Mucosa of descending colon (tissue), 3 donors: ENCODE data around the gene SPRED3. TPM values are rescaled to one million over a fixed set of nuclear protein-coding genes. Genes with fewer than 3 reads are reported as not detected.

ENCODE experiments used
- ATAC-seq: fragments of 200-7000 bp; cut with Tn5 transposase; one replicate; pipeline ENCODE4 v1.9.1; 2020; ENCODE audit warnings: mild to moderate bottlenecking, moderate library complexity
- DNase-seq, 3 donors: peaks; one replicate each; pipeline ENCODE4 v3.0.0-alpha.2; 2020
- H3K36me3 ChIP-seq: fragments of 200-600 bp; one replicate; pipeline ENCODE4 v1.8.0; 2021; ENCODE audit warnings: low read depth, mild to moderate bottlenecking
- H3K4me1 ChIP-seq: fragments of 200-600 bp; one replicate; pipeline ENCODE4 v1.8.0; 2021; ENCODE audit warnings: low read depth, mild to moderate bottlenecking
- H3K4me3 ChIP-seq: fragments of 200-600 bp; one replicate; pipeline ENCODE4 v1.8.0; 2021; ENCODE audit warnings: mild to moderate bottlenecking
- H3K9me3 ChIP-seq: fragments of 200-600 bp; one replicate; pipeline ENCODE4 v1.8.0; 2021; ENCODE audit warnings: mild to moderate bottlenecking
- CTCF ChIP-seq: fragments of 200-600 bp; IDR thresholded peaks from one replicate; pipeline ENCODE4 v1.8.0; 2022; ENCODE audit warnings: antibody characterized with exemption, mild to moderate bottlenecking
- intact Hi-C, 2 donors: fragments of 100-400 bp; cut with DNase I in 1 of 2; cut with micrococcal nuclease in 1 of 2; formaldehyde crosslinking; loops; one replicate each; pipeline versions ENCODE4 v1.11.0 to v1.11.1; 2022; cut with DNase I, micrococcal nuclease
- total RNA-seq, 3 donors: library from RNA; stranded (reverse); fragmentation: NEBNext Ultra II Directional in 2 of 3; extraction: Animal tissue kit (Norgen Biotek cat#: 25700) in 2 of 3; gene quantifications; one replicate each; pipeline versions ENCODE4 v1.2.1 to v1.2.4, GENCODE V29; 2021 to 2023
- donor health status: DM: no; HTN: no; CAD: no; lungs with moderate emphysema.
- donor health status: DM: no; HTN: no; CAD: no.
- donor health status: DM: no; HTN: yes; CAD: no.

The SPRED3 gene
- total RNA-seq, 3 donors from 2014 or later = 0.46 to 0.82 (median 0.80) TPM

GRCh38 chr19:38443458-38443999, 55.0 kb downstream of the SPRED3 start:
- DNase-seq = no peak
- no peak for TF ChIP-seq CTCF
- intact Hi-C loops = no loop called here
- ATAC-seq = no peak
- H3K9me3 ChIP-seq = no peaks in the 10 kb centered on the region
- no peaks in the 10 kb centered on the region for H3K36me3 ChIP-seq
- H3K4me3 ChIP-seq = no peak overlapping the region
- no peaks in the 10 kb centered on the region for H3K4me1 ChIP-seq

- intact Hi-C loops = no loop called here
- DNase-seq (no peak), ATAC-seq (no peak)
- H3K4me3 ChIP-seq = no peak overlapping the region
- no peak for TF ChIP-seq CTCF
- H3K36me3 ChIP-seq = no peaks in the 10 kb centered on the region
- no peaks in the 10 kb centered on the region for H3K9me3 ChIP-seq
- H3K4me1 ChIP-seq = no peaks in the 10 kb centered on the region
These were observed 55.5 kb downstream of the SPRED3 start for GRCh38 chr19:38444026-38444425.

GRCh38 chr19:38445362-38445761, 56.9 kb downstream of the SPRED3 start:
- TF ChIP-seq CTCF = no peak
- no peaks in the 10 kb centered on the region for H3K4me1 ChIP-seq
- no peak overlapping the region for H3K4me3 ChIP-seq
- intact Hi-C loops = no loop called here
- DNase-seq (no peak), ATAC-seq (no peak)
- H3K36me3 ChIP-seq = no peaks in the 10 kb centered on the region
- no peaks in the 10 kb centered on the region for H3K9me3 ChIP-seq

- ATAC-seq (no peak), DNase-seq (no peak)
- H3K36me3 ChIP-seq = no peaks in the 10 kb centered on the region
- H3K4me1 ChIP-seq = no peaks in the 10 kb centered on the region
- no peak for TF ChIP-seq CTCF
- H3K4me3 ChIP-seq = no peak overlapping the region
- intact Hi-C loops = no loop called here
- no peaks in the 10 kb centered on the region for H3K9me3 ChIP-seq
These were observed 59.7 kb downstream of the SPRED3 start for GRCh38 chr19:38448225-38448624.

Other genes with a start within 250 kb of the SPRED3 start
- under 1 TPM in 1 of 3 donors, not detected in 2; 0.22 TPM for gene DPF1, start 164.5 kb upstream of the SPRED3 start, total RNA-seq
- gene PPP1R14A, start 132.3 kb upstream of the SPRED3 start, total RNA-seq = 100 to 1,000 TPM in 1 of 3 donors, 10 to 100 TPM in 1, 1 to 10 TPM in 1; 9.0 to 186 (median 19.9) TPM
- gene SPINT2, start 124.1 kb upstream of the SPRED3 start, total RNA-seq = 100 to 1,000 TPM; 355 to 802 (median 787) TPM
- 100 to 1,000 TPM in 2 of 3 donors, 10 to 100 TPM in 1; 82.5 to 310 (median 235) TPM for gene C19orf33, start 84.4 kb upstream of the SPRED3 start, total RNA-seq
- 10 to 100 TPM; 21.4 to 31.5 (median 23.9) TPM for gene YIF1B, start 72.8 kb upstream of the SPRED3 start, total RNA-seq
- gene KCNK6, start 68.9 kb upstream of the SPRED3 start, total RNA-seq = 10 to 100 TPM; 24.8 to 27.8 (median 25.6) TPM
- 10 to 100 TPM in 2 of 3 donors, 1 to 10 TPM in 1; 8.1 to 14.2 (median 10.1) TPM for gene CATSPERG, start 52.9 kb upstream of the SPRED3 start, total RNA-seq
- 100 to 1,000 TPM; 121 to 144 (median 141) TPM for gene PSMD8, start 14.1 kb upstream of the SPRED3 start, total RNA-seq
- gene GGN, start 663 bp upstream of the SPRED3 start, total RNA-seq = under 1 TPM in 2 of 3 donors, not detected in 1; 0.12 to 0.20 TPM
- gene FAM98C, start 14.4 kb downstream of the SPRED3 start, total RNA-seq = 10 to 100 TPM; 24.1 to 42.3 (median 30.1) TPM
- gene RASGRP4, start 37.5 kb downstream of the SPRED3 start, total RNA-seq = 1 to 10 TPM in 2 of 3 donors, under 1 TPM in 1; 0.55 to 2.3 (median 2.0) TPM
- gene RYR1, start 45.0 kb downstream of the SPRED3 start, total RNA-seq = 1 to 10 TPM in 2 of 3 donors, under 1 TPM in 1; 0.46 to 2.5 (median 1.3) TPM
- 10 to 100 TPM in 1 of 3 donors, 1 to 10 TPM in 2; 6.9 to 10.6 (median 7.4) TPM for gene MAP4K1, start 229.3 kb downstream of the SPRED3 start, total RNA-seq
- 100 to 1,000 TPM; 338 to 393 (median 350) TPM for gene EIF3K, start 230.5 kb downstream of the SPRED3 start, total RNA-seq